NK-92 (cell line): Measurements from ENCODE around the gene STK38.
"Not testable (repeated sequence)": the region's sequence is repeated elsewhere in the genome, so short reads cannot be mapped to it uniquely, and the experiment has no call there.

Source experiments
- DNase-seq: peaks from one replicate; lab custom pipeline; 2025; ENCODE audit not compliant: unreplicated experiment; lab: John Stamatoyannopoulos, UW

STK38 gene

GRCh38 chr6:36546920-36547645 is at the start of gene STK38:
STK38 (minus strand) TSS chr6:36547479; CDS start chr6:36540202, 7,277 bp downstream.
- DNase-seq: peak; percentile 67

GRCh38 chr6:36596356-36596755 is 49.1 kb upstream of the STK38 start:
- no peak for DNase-seq

- no peak for DNase-seq
Observed at GRCh38 chr6:36594816-36595643, 47.8 kb upstream of the STK38 start.

GRCh38 chr6:36594029-36594815 is 46.9 kb upstream of the STK38 start, which contains the start of gene SRSF3:
SRSF3 (plus strand) TSS chr6:36594362; CDS start chr6:36596763, 2,401 bp downstream.
- peak; percentile 84 for DNase-seq

GRCh38 chr6:36593569-36594028 is 46.3 kb upstream of the STK38 start:
- DNase-seq: no peak

- no peak for DNase-seq
Observed at GRCh38 chr6:36592221-36592655, 45.0 kb upstream of the STK38 start.

GRCh38 chr6:36590237-36590636 is 43.0 kb upstream of the STK38 start:
- no peak for DNase-seq

GRCh38 chr6:36589025-36589400 is 41.7 kb upstream of the STK38 start:
- DNase-seq: not testable (repeated sequence)

GRCh38 chr6:36586606-36587005 is 39.3 kb upstream of the STK38 start:
- DNase-seq: no peak

GRCh38 chr6:36581716-36582115 is 34.4 kb upstream of the STK38 start:
- no peak for DNase-seq

GRCh38 chr6:36580184-36580526 is 32.9 kb upstream of the STK38 start:
- no peak for DNase-seq

GRCh38 chr6:36578431-36578830 is 31.2 kb upstream of the STK38 start:
- no peak for DNase-seq

GRCh38 chr6:36578030-36578429 is 30.8 kb upstream of the STK38 start:
- DNase-seq: no peak

- DNase-seq: no peak
Observed at GRCh38 chr6:36577301-36577700, 30.0 kb upstream of the STK38 start.

GRCh38 chr6:36576578-36576977 is 29.3 kb upstream of the STK38 start:
- no peak for DNase-seq

- DNase-seq: no peak
Observed at GRCh38 chr6:36574679-36575078, 27.4 kb upstream of the STK38 start.

GRCh38 chr6:36572353-36573311 is 25.4 kb upstream of the STK38 start:
- DNase-seq: not testable (repeated sequence)

GRCh38 chr6:36571122-36572043 is 24.1 kb upstream of the STK38 start:
- DNase-seq: no peak

- DNase-seq: no peak
Observed at GRCh38 chr6:36570264-36570663, 23.0 kb upstream of the STK38 start.
